OCI-M1 (cell line): ENCODE measurements around the gene DNM1L.

Experiments used
- DNase-seq: peaks from one replicate; lab custom pipeline; 2025; lab: John Stamatoyannopoulos, UW

DNM1L gene

DNA sequence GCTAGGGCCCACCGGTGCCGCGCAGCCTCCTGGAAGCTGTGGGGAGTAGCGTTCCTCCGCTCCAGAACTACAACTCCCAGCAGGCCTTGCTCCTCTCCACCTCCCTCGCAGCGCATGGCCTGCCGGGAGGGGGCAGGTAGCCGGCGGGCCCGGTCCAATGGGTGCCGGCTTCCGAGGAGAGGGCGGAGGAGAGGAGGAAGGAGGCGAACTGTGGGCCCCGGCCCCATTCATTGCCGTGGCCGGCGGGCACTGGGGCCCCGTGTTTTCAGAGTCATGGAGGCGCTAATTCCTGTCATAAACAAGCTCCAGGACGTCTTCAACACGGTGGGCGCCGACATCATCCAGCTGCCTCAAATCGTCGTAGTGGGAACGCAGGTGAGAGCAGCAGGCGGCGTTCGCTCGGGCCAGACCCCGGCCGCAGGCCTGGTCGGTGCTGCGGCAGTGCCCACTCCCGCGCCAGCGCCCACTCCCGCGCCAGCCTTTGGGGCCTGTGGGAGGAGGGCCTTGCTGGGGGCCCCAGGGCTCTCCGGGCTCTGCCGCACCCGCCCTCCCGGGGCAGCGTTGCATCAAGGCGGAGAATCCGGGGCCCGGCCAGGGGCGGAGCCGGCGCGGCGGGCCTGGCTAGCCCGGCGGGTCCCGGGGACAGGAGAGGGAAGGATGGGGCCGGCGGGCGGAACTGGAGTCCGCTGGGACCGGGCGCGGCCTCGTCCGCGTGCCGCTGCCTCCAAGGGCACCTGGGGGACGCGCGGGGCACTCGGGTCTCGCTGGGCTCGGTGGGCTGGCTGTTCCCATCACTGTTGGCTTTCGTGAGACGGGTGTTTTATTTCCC lies at the start of gene DNM1L:
Gene DNM1L (plus strand): TSS at position 211 of the 829 bp plus-strand sequence. CDS start 63 bp downstream, at position 274.
- peak; percentile 96 for DNase-seq

DNA sequence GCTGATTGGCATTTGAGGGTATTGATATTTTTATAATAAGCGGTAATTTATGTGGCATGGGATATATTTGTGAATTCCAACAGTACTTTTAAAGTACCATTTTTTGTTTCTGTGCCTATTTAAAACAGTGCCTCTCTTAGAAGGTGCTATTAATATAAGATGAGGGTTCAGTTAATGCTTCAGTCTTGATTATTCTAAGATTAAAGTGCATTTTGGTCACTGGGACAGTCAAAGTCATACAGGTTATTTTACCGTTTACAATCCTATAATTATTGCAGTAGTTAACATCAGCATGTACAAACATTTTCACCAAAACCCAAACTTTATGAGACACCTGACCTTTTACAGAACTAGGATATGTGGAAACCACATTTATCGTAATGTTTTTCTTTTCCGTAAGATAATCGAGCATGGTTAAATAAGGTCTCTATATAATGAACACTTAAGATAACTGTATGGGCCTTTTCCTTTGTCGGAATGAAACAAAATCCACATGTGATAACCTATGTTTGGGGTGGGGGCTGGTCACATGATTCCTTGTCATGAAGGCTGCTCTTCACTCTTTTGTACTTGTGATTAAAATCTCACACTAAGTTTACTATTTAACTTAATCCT lies 37.7 kb upstream of the DNM1L start:
- DNase-seq: no peak

DNA sequence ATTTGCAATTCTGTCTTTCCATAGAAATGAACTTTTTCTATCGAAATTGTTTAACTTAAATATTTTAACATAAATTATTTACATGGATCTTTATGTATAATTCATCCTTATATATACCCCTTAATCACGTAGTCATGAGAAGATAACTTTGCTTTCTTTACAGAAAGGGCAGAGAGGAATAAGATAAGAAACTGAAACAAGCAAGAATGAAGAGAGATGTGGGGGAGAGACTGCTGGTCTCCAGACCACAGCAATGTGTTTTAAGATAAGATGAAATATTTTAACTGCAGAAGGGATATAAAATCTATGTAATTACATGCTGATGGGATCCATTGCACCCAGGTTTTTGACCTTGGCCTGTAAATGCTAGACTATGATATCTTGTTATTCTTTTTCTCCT lies 34.7 kb upstream of the DNM1L start:
- peak; percentile 93 for DNase-seq

DNA sequence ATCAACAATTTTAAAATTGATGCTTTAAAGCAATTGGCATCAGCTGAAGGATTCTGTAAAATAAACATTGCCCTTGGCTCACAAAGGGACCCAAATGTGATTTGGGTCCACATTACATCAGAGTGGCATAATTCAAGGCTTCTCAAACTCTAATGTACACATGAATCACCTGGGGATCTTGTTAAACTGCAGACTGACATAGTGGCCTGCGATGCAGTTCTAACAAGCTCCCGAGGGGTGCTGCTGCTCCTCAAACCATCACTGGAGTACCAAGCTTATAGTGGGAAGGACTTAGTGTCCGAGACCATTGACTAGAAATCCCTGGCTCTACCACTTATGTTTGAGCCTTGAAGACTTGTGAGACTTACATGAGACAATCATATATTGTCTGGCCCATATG lies 31.8 kb upstream of the DNM1L start:
- DNase-seq: no peak

DNA sequence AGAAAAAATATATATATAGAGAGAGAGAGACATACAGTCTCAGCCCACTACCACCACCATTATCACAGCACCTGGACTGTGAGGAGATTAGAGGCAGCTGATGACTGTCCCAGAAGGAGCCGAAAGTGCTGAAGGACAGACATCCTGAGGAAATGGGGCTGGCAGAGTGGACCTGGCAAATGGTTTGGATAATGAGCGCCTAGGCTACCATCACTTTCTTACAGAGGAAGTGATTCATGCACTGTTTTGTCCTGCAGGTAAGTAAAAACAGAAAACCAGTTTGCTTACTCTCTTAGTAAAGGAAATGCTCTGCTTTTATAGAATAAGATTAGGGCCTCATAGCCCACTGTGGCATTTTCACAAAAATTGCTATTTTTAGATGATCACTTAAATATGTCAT lies 28.6 kb upstream of the DNM1L start:
- DNase-seq: no peak

DNA sequence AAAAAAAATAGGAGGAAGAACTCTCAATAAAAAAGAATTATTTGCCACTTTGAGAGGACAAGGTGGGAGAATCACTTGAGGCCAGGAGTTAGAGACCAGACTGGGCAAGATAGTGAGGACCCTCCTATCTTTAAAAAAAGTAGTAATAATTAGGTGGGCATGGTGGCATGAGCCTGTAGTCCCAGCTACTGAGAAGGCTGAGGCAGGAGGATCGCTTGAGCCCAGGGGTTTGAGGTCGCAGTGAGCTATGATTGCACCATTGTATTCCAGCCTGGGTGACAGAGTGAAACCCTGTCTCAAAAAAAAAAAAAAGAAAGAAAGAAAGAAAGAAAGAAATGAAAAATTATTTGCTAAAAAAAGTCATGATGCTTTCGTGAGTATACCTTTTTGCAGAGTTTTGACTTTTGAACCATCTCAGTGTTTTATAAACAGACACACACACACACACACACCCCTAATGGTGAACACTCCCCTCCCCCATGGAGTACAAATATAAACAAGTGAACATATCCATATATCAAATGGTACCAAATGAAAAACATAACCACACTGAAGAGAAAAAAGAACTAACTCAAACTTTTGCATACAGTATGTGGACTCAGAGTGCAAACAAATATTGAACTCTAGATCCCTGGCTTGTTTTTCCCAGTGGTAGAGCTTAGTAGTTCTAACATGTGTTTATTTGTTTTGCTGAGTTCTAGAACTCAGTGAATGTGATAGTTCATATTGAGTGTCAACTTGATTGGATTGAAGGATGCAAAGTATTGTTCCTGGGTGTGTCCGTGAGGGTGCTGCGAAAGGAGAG lies 27.7 kb upstream of the DNM1L start:
- DNase-seq: no peak

DNA sequence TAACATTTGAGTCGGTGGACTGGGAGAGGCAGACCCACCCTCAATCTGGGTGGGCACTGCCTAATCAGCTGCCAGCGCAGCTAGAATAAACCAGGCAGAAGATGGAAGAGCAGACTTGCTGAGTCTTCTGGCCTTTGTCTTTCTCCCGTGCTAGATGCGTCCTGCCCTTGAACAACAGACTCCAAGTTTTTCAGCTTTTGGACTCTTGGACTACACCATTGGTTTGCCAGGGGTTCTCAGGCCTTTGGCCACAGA lies 27.2 kb upstream of the DNM1L start:
- no peak for DNase-seq

DNA sequence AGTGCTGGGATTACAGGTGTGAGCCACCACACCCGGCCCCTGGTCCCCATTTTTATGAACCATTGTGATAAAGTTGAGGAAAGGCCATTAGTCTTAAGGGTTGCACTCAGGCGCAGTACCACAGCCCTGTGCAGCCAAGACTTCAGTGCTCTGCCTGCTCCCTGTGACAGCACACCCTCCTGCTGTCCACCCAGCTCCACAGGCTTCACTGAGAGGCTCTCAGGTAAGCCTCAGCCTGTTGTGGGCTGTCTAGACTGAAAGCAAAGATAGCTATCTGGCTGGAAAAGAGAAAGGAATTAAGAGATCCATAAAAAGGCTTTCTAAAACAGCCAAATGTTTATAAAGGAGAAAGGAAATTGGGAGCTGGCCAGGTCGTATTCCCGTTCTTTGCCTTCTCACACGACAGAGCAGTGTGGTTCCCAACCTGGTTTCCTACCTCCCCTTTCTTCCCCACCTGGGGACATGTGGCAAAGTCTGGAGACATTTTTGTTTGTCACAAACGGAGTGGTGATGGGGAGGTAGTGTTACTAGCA lies 19.1 kb upstream of the DNM1L start:
- no peak for DNase-seq

DNA sequence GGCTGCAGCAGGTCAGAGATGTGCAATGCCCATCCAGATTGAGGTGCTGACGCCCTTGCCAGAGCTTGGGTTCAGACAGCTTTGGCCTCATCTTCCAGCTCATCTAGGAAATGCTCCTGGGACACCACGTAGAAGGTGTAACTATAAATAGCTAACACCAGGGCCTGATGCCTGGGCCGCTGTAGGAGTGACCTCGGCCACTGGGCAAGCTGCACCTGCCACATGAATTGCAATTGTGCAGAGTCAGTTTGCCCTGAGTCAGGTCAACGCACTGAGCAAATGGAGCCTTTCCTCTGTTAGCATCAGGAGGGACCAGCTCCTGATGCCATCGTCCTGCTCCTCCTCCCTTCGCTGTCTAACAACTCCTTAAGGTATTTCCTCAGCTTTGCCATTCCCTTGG lies 17.4 kb upstream of the DNM1L start:
- no peak for DNase-seq

DNA sequence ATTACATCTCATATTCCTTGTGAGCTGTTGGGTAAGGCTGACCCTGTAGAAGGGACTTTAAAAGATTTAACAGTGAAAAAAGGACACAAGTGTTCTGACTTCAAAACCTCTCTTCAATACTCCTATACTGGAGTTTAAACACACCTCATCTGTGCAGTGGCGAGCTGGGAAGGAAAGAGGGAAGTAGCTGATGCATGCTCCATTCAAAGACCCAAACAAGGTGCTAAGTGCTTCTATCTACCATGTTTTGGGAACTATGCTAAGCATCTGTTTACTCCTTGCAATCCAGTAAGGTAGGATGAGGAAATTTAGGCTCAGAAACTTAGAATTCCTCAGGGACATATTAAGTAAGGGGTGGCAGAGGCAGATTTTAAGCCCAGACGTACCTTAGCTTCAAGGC lies 16.4 kb upstream of the DNM1L start:
- no peak for DNase-seq

DNA sequence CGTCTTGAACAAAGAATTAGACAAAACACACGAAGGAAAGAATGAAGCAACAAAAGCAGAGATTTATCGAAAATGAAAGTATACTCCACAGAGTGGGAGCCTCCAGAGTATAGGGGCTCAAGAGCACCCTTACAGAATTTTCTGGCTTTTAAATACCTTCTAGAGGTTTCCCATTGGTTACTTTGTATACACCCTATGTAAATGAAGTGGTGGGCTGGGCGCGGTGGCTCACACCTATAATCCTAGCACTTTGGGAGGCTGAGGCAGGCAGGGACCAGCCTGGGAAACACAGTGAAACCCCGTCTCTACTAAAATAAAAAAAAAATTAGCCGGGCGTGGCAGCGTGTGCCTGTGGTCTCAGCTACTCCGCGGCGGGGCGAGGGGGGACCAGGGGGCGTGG lies 13.1 kb upstream of the DNM1L start:
- no peak for DNase-seq

DNA sequence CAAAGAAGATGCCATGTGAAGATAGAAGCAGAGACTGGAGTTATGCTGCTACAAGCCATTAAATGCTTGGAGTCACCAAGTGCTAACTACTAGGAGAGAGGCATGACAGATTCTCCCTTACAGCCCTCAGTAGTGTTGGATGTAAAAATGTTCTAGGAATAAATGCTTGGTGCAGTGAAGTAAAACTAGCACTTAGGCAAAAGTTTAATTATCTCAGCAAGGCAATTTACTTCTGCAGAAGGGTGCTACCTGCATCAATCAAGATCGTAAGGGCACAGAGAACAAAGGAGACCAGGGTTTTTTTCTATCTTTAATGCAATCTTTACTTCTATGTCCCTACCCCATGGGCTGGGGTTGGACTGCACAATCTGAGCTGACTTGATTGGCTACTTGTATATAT lies 9.5 kb upstream of the DNM1L start:
- no peak for DNase-seq

DNA sequence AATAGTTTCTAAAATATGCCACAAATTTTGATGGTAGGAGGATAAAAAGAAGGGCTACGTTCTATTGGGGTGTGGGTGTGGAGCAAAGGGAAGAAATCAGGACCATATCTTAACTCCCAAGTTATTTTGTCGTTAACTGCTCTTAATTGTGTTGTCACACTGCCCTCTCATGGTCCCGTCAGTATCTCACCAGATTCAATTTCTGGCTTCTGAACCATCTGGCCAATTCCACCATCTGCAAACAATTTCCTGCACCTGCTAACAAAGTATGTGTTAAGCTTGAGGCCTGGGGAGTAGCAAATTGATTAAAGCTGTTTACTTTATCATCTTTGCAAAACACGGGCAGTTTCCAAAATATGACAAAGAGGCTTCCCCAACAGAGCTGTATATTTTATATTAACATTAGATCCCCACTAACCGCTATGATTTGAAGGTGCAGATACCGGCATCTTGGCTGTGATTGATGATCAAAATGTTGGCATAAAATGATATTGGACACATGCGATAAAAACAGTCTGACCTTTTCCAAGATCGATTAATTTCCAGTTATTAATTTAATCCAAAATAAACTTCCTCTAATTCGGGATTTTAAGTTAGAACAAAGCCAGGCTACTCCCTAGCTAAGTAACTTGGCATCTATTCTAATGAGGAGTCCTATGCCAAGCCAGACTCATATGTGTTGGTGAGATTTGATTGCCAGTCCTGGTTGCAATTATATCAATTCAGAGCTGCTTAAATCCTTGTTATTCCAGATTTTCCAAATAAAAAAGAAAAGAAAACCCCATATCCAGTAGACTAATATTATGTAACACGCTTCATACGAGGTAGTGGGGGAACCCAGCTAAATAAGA lies 6.9 kb upstream of the DNM1L start:
- DNase-seq: peak; percentile 77

DNA sequence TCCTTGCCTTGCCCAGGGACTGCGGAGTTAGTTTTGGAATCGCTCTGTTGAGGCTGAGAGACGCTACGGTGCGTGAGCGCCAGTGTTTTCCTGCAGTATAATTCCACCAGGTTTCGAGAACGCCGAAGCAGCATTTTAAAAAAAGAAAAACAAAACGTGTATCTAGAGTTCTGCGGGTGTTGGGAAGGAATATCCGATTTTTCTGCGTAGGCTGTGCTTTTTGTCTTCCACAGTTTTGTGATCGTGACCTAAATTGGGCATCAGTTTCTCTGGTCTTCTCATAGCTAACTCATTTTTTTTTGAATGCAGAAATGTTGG lies 778 bp downstream of the DNM1L start:
- no peak for DNase-seq

DNA sequence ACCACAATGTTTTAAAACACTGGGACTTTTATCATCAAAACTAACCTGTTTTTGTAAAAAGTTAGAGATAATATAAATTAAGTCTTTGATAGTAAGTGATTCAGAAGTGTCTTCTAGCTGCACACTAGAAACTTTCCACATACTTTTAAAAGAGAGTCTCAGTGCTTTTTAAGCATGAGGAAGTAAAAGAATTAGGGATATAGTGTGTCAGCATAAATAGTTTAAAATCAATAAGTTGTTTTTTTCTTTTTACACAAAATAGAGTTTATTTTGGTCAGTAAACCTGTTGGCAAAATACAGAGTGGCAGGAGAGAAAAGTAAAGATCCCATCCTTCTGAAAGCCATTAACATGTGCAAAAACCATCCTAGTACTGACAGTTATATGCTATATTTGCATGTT lies 1.7 kb downstream of the DNM1L start:
- DNase-seq: no peak

DNA sequence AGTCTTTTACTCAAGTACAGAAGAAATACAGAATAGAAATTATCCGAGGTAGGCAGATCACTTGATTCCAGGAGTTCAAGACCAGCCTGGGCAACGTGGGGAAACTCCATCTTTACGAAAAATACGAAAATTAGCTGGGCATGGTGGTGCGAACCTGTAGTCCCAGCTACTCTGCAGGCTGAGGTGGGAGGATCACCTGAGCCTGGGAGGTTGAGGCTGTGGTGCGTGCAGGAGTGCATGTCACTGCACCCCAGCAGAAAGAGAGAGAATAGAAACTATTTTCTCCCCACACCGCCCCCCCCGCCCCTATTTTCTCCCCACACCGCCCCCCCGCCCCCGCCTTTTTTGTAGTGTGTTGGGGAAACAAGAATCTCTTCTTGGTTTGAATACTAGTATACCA lies 2.2 kb downstream of the DNM1L start:
- no peak for DNase-seq

DNA sequence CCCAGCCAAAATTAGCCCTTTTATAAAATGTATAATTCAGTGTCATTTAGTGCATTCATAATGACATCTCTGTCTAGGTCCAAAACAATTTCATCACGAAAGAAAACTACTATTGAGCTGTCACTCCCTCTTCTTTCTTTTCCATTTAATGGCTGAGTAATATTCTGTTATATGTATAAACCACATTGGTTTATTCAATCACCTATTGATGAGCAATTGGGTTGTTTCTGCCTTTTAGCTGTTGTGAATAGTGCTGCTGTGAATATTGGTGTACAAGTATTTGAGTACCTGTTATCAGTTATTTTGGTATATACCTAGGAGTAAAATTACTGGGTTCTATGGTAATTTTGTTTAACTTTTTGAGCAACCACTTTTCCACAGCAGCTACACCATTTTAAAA lies 7.2 kb downstream of the DNM1L start:
- DNase-seq: no peak

DNA sequence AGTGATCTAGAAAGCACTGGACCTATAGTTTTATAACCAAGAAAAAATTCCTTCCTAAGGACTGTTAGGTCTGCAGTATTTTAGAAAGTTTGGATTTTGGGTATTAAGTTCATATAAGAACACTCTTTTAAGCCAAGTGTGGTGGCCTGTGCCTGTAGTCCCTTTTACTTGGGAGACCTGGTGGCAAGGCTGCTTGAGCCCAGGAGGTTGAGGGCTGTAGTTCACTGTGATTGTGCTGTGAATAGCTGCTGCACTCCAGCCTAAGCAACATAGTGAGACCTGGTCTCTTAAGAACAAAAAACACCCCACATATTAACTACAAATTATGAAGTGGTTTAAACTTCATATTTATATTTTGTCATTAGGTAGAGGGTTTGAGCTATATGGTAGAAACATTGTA lies 9.7 kb downstream of the DNM1L start:
- DNase-seq: no peak

DNA sequence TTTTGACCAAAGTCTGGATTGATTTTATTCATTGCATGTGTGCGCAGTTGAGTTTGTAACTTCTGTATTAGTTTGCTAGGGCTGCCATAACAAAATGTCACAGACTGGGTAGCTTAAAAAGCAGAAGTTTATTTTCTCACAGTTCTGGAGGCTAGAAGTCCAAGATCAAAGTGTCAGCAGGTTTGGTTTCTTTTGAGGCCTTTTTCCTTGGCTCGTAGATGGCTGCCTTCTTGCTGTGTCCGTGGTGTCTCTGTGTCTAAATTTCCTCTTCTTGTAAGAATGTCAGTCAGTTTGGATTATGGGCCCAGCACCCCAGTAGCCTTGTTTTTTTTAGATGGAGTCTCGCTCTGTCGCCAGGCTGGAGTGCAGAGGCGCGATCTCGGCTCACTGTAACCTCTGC lies 11.8 kb downstream of the DNM1L start:
- DNase-seq: no peak

DNA sequence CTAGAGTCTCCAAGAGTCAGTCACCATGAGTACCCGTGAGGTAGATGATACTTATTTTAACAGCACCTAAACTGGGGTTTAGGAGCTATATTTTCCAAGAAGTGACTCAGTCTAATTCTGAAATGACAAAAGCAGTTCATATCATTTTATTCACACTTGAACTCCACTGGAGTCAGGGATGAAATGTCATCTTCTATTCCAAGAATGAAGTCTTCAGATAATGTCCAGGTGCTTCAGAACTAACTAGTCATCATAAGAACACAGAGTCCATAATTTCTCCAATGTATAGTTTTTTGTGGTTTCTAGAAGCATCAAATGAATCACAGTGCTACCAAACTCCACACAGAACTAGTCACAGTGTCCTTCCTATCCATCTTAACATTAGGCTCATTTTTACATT lies 13.3 kb downstream of the DNM1L start:
- no peak for DNase-seq

DNA sequence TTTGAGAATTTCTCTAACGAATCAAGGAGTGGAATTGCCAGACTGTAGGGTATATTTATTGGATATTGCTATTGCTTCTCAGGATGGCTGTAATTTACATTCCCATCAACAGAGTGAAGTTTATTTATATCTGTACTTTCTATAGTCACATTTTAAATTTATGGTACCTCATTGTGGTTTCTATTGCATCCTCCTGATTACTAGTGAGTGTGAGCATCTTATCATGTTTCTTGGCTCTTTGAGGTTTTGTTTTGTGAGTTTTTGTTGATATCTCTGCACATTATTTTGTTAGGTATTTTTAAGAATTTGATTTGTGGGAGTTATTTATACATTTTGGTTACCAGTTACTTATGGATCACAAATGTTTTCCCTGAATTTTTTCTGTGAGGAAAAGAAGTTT lies 13.9 kb downstream of the DNM1L start:
- peak; percentile 53 for DNase-seq

DNA sequence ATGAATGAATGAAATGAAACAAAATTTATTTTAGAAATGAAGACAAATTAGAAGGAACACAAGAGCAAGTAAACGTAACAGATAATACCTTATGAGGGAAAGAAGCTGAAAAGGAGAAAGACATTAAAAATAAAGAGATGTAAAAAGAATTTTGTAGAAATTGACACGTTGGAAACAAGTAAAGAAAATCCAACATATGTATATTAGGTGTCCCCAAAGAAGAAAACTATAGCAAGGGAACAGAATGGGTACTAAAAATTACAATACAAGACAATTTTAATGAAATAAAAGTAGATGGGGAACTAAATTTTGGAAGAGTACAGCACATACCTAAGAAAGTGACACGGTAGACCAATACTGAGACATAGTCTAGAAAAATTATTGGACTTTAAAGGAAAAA lies 16.7 kb downstream of the DNM1L start:
- no peak for DNase-seq
